Progenitor cell of endocrine pancreas (in vitro differentiated cells): ENCODE data around the gene RRAD. TPM values are rescaled to one million over a fixed set of nuclear protein-coding genes. Genes with fewer than 3 reads are reported as not detected.
A peak's percentile ranks its signal among the peaks of the same experiment; 100 is the strongest.

Source experiments
- DNase-seq: peaks from one replicate; pipeline ENCODE4 v3.0.0; 2021; ENCODE audit warnings: low spot score; ENCODE audit not compliant: unreplicated experiment
- H3K27ac Mint-ChIP-seq: 2 replicates; pipeline ENCODE4 v1.8.0; 2021; ENCODE audit warnings: mild to moderate bottlenecking, moderate library complexity, mixed read lengths
- H3K27me3 Mint-ChIP-seq: 2 replicates; pipeline ENCODE4 v1.8.0; 2021; ENCODE audit warnings: mixed read lengths
- H3K36me3 Mint-ChIP-seq: 2 replicates; pipeline ENCODE4 v1.8.0; 2022; ENCODE audit warnings: mixed read lengths; ENCODE audit not compliant: insufficient read depth
- H3K4me1 Mint-ChIP-seq: 2 replicates; pipeline ENCODE4 v1.8.0; 2021; ENCODE audit warnings: low read depth, mixed read lengths
- H3K4me3 Mint-ChIP-seq: 2 replicates; pipeline ENCODE4 v1.8.0; 2021; ENCODE audit warnings: low read depth, mild to moderate bottlenecking, moderate library complexity, mixed read lengths
- H3K9me3 Mint-ChIP-seq: 2 replicates; pipeline ENCODE4 v1.8.0; 2021; ENCODE audit warnings: low read depth, mixed read lengths
- total RNA-seq: library from RNA; stranded (reverse); gene quantifications from 2 replicates; pipeline ENCODE4 v1.2.1, GENCODE V29; 2021
- TF ChIP-seq, protein P1 (sequence below): fragments of 200-600 bp; sonication (generic); IDR thresholded peaks from one replicate; pipeline ENCODE4 v1.5.0; 2021; ENCODE audit warnings: antibody characterized with exemption, mild to moderate bottlenecking; ENCODE audit not compliant: unreplicated experiment

RRAD gene
- total RNA-seq, 1 donor from 2014 or later, result 0.36 TPM

DNA sequence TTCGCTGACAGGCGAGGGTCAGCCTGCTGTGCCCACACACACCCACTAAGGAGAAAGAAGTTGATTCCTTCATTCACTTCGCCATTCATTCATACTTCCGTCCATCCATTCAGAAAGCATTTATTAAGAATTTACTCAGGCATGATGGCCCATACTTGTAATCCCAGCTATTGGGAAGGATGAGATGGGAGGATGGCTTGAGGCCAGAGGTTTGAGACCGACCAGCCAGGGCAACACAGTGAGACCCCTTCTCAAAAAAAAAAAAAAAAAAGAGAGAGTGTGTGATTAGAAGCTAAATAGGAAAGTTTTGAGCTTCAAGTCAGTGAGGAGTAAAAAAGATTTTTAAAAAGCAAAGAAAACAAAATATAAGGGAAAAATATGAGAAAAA, 18.7 kb upstream of the RRAD start:
- no peaks in the 10 kb centered on the region for H3K4me1 Mint-ChIP-seq
- peak overlapping the region; percentile 42 for H3K27ac Mint-ChIP-seq
- H3K27me3 Mint-ChIP-seq, result peaks cover 6% of the 10 kb centered on the region
- H3K36me3 Mint-ChIP-seq, result peaks cover 11% of the 10 kb centered on the region
- H3K9me3 Mint-ChIP-seq, result no peaks in the 10 kb centered on the region
- TF ChIP-seq, protein P1, sequence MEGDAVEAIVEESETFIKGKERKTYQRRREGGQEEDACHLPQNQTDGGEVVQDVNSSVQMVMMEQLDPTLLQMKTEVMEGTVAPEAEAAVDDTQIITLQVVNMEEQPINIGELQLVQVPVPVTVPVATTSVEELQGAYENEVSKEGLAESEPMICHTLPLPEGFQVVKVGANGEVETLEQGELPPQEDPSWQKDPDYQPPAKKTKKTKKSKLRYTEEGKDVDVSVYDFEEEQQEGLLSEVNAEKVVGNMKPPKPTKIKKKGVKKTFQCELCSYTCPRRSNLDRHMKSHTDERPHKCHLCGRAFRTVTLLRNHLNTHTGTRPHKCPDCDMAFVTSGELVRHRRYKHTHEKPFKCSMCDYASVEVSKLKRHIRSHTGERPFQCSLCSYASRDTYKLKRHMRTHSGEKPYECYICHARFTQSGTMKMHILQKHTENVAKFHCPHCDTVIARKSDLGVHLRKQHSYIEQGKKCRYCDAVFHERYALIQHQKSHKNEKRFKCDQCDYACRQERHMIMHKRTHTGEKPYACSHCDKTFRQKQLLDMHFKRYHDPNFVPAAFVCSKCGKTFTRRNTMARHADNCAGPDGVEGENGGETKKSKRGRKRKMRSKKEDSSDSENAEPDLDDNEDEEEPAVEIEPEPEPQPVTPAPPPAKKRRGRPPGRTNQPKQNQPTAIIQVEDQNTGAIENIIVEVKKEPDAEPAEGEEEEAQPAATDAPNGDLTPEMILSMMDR, result no peak
- no peak overlapping the region for H3K4me3 Mint-ChIP-seq
- no peak for DNase-seq

DNA sequence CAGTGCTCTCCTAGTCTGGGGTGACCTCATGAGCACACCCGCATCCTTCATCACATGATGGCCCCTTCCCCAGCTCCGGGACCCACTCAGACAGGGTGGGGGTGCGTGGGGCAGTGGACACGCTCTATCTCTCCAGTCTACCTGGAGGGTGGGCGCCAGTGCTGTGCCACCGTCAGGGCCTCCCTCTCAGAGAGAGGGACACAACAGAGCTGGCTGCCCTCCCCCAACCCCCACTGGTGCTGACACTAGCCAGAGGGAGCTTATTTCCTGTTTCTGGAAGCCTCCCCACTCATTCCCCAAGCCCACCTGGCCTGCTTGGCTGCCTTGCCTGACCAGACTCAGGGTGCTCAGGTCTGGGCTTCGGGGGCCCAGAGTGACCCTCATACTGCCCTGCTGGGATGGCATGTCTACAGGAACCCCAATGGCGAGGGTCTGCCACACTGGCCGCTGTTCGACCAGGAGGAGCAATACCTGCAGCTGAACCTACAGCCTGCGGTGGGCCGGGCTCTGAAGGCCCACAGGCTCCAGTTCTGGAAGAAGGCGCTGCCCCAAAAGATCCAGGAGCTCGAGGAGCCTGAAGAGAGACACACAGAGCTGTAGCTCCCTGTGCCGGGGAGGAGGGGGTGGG, 18.2 kb upstream of the RRAD start:
- peaks cover 6% of the 10 kb centered on the region for H3K27me3 Mint-ChIP-seq
- no peaks in the 10 kb centered on the region for H3K4me1 Mint-ChIP-seq

DNA sequence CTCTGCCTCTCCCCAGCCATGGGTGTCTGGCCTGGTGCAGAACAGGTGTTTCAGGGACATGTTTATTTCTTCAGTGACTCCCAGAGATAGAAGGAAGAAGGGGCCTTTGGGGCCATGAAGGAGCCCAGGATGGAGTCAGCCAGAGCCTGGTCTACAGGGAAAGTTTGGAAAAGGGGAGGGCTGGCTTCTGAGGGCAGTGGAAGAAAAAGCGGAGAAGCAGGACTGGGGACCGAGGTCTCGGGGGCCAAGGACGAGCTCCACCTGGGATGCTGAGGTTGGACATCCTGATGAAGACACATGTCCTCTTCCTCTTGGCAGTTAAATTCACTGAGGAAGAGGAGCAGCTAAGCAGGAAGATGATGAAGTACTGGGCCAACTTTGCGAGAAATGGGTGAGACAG, 17.6 kb upstream of the RRAD start:
- Mint-ChIP-seq H3K4me1 (no peaks in the 10 kb centered on the region), H3K27ac (no peak overlapping the region), H3K9me3 (no peaks in the 10 kb centered on the region), H3K4me3 (no peak overlapping the region), H3K36me3 (peaks cover 11% of the 10 kb centered on the region), H3K27me3 (peaks cover 6% of the 10 kb centered on the region)
- TF ChIP-seq, protein P1, result no peak
- no peak for DNase-seq

More for the DNA sequence above, 18.2 kb upstream of the RRAD start:
- TF ChIP-seq, protein P1, result no peak
- H3K4me3 Mint-ChIP-seq, result no peak overlapping the region
- DNase-seq, result no peak
- no peak overlapping the region for H3K27ac Mint-ChIP-seq
- peaks cover 11% of the 10 kb centered on the region for H3K36me3 Mint-ChIP-seq
- H3K9me3 Mint-ChIP-seq, result no peaks in the 10 kb centered on the region

DNA sequence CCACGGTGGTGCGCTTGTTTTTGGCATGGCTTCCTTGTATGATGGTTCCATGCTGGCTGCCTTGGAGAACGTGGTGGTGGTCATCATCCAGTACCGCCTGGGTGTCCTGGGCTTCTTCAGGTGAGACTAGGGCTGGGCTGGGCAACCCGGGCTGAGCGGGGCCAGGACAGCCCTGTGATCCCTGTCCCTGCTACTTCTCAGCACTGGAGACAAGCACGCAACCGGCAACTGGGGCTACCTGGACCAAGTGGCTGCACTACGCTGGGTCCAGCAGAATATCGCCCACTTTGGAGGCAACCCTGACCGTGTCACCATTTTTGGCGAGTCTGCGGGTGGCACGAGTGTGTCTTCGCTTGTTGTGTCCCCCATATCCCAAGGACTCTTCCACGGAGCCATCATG, 14.9 kb upstream of the RRAD start:
- H3K36me3 Mint-ChIP-seq, result peaks cover 11% of the 10 kb centered on the region
- H3K4me3 Mint-ChIP-seq, result no peak overlapping the region
- H3K27me3 Mint-ChIP-seq, result no peaks in the 10 kb centered on the region
- DNase-seq, result no peak
- H3K27ac Mint-ChIP-seq, result no peak overlapping the region
- H3K4me1 Mint-ChIP-seq, result peaks cover 5% of the 10 kb centered on the region
- TF ChIP-seq, protein P1, result no peak
- no peaks in the 10 kb centered on the region for H3K9me3 Mint-ChIP-seq

DNA sequence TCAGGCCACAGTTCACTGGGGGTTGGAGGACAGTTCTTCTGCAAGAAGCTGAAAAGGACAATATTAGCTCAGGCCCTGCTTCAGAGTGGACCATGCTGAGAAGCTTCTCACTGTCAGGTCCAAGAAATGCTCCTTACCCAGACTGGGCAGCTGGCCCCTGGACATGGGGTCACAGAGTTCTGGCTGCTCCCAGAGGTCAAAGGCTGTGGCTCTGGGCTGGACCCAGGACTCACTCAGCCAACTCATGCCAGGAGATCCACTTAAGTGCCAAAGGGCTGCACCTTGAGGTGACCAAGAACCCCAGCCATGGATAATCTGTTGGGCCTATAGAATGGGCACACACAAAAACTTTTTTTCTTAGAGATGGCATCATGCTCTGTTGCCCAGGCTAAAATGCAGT, 14.0 kb upstream of the RRAD start:
- Mint-ChIP-seq H3K9me3 (no peaks in the 10 kb centered on the region), H3K36me3 (peaks cover 11% of the 10 kb centered on the region), H3K27ac (no peak overlapping the region), H3K27me3 (no peaks in the 10 kb centered on the region), H3K4me1 (peaks cover 8% of the 10 kb centered on the region), H3K4me3 (no peak overlapping the region)
- TF ChIP-seq, protein P1, result no peak
- no peak for DNase-seq
